ENCODE results near the gene HS6ST3. TPM values are rescaled to one million over a fixed set of nuclear protein-coding genes. Genes with fewer than 3 reads are reported as not detected.

HS6ST3 gene
- total and polyA plus RNA-seq, 2 of the 13 experiments (the other 11 are each of a cell fraction or from before 2014, with no cell fraction given) = not detected

- TF ChIP-seq ATF6 (CRISPR knock-in tag; conservative IDR thresholded peaks at IDR 0.05) = no peak
- TF ChIP-seq ARID2 (CRISPR knock-in tag; IDR thresholded peaks at IDR 0.05; ENCODE audit: borderline replicate concordance) = no peak
- TF ChIP-seq ZNF530 (CRISPR knock-in tag; IDR thresholded peaks at IDR 0.05; ENCODE audit: low read depth) = no peak
- no peak for TF ChIP-seq ASH2L (IDR thresholded peaks at IDR 0.05; ENCODE audit: insufficient read length, low read depth, low read length)
Measured at GRCh38 chr13:96422002-96422401, 332.1 kb downstream of the HS6ST3 start (continued).

- DNase-seq (ENCODE audit: low spot score) = no peak
- Histone ChIP-seq H4K20me1 (ENCODE audit: insufficient read depth, low read length) (no peaks in the 10 kb centered on the region), H3K79me2 (ENCODE audit: insufficient read depth, low read length) (no peaks in the 10 kb centered on the region), H3K27me3 (ENCODE audit: control insufficient read depth in 1 of 2, insufficient read depth in 2 of 2, low read length in 2 of 2) (no peaks in the 10 kb centered on the region), H3K27ac (ENCODE audit: extremely low read length, insufficient read depth, low read length) (no peak overlapping the region), H3K4me3 (replicated peaks in 1 of 3; ENCODE audit: insufficient read depth in 1 of 3, low read depth in 2 of 3, low read length in 3 of 3) (no peak overlapping the region), H3K4me1 (ENCODE audit: insufficient read depth, low read length) (no peaks in the 10 kb centered on the region), H3K9ac (ENCODE audit: insufficient read depth, low read depth, low read length) (no peak overlapping the region), H3K4me2 (ENCODE audit: low read depth, low read length) (no peak overlapping the region), H3K36me3 (replicated peaks in 1 of 2; ENCODE audit: control insufficient read depth in 1 of 2, insufficient read depth in 2 of 2, low read length in 2 of 2) (no peaks in the 10 kb centered on the region), H3K9me3 (ENCODE audit: low read length) (no peaks in the 10 kb centered on the region), H2AFZ (ENCODE audit: low read length) (no peak overlapping the region)
- no peak for FAIRE-seq
- no peak for ATAC-seq
- ChIA-PET POLR2A (no interaction called here), CTCF (ENCODE audit: low intra/inter-chr PET ratio, low total read pairs) (no interaction called here)
- no TSS peak for BruUV-seq (replicated peaks)
- in situ Hi-C loops (cut with HindIII; ENCODE audit: extremely low pct_ligation_motif_present, low pct_unique_long_range_greater_than_20kb) = no loop called here
- WGBS (ENCODE audit: low lambda C conversion rate) = 24% methylated on average over 3 of the region's 3 CpGs
- intact Hi-C loops (cut with micrococcal nuclease; ENCODE audit: unreplicated experiment) = no loop called here
- TF ChIP-seq MEF2D (CRISPR knock-in tag; IDR thresholded peaks at IDR 0.05) (no peak), POGZ (CRISPR knock-in tag; IDR thresholded peaks at IDR 0.05) (no peak), TOPORS (CRISPR knock-in tag; IDR thresholded peaks at IDR 0.05) (no peak), ZNF468 (CRISPR knock-in tag; IDR thresholded peaks at IDR 0.05) (no peak), ZNF704 (CRISPR knock-in tag; IDR thresholded peaks at IDR 0.05; ENCODE audit: borderline replicate concordance) (no peak), ZNF180 (CRISPR knock-in tag; IDR thresholded peaks at IDR 0.05; ENCODE audit: borderline replicate concordance, low read depth) (no peak), HMGXB4 (CRISPR knock-in tag; IDR thresholded peaks at IDR 0.05; ENCODE audit: borderline replicate concordance in 1 of 2, low read depth in 1 of 2) (no peak), HMGXB3 (CRISPR knock-in tag; IDR thresholded peaks at IDR 0.05; ENCODE audit: borderline replicate concordance) (no peak), TMF1 (CRISPR knock-in tag; IDR thresholded peaks at IDR 0.05; ENCODE audit: low read depth) (no peak), ZNF337 (CRISPR knock-in tag; IDR thresholded peaks at IDR 0.05; ENCODE audit: borderline replicate concordance, low read depth) (no peak)
Measured at GRCh38 chr13:96426167-96426566, 336.3 kb downstream of the HS6ST3 start.
